ENCODE results near the gene CTNND2.

The CTNND2 gene

GRCh38 chr5:11760934-11761603, 143.2 kb downstream of the CTNND2 start:
- DNase-seq (ENCODE audit: low spot score) = no peak

GRCh38 chr5:11758321-11758720, 145.9 kb downstream of the CTNND2 start:
- DNase-seq (ENCODE audit: low spot score) = no peak

DNA sequence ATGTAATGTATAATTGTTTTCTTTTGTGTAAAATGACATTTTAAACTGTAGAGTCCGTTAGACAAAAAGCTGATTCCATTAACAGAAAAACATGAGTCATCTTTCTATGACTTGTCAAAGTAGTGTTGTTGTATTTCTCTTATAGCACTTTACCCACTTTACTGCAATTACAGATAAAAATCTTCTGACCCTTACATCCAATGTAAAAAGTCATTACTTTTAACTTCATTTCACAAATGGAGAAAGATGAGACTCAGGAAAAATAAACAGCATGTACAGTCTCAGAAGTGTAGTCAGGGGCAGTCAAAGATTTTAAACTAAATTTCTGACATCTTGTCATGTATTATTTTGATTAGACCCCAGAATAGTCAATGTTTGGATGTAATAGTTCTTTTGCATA, 146.6 kb downstream of the CTNND2 start:
- DNase-seq (ENCODE audit: low spot score) = no peak

GRCh38 chr5:11737010-11737409, 167.2 kb downstream of the CTNND2 start:
- no peak for DNase-seq (ENCODE audit: low spot score)

DNA sequence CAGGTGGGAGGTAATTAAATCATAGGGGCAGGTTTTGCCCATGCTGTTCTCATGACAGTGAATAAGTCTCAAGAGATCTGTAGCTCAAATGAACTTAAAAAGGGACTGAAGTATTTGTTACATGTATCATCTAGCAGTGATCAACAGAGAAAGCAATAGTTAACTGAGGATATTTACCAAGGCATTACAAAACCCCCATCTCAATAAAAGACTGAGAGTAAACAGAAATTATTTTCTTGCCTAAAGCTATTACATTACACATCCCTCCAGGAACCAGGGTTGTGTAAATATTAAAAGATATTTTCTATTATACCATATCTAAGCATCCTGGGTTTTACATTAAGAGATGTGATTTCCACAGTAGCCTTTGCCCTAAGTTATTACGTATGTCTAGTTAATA, 169.9 kb downstream of the CTNND2 start:
- DNase-seq (ENCODE audit: low spot score) = no peak

- no peak for DNase-seq (ENCODE audit: low spot score)
Measured at GRCh38 chr5:11733840-11734192, 170.4 kb downstream of the CTNND2 start.

GRCh38 chr5:11733185-11733839, 170.9 kb downstream of the CTNND2 start:
- no peak for DNase-seq (ENCODE audit: low spot score)

DNA sequence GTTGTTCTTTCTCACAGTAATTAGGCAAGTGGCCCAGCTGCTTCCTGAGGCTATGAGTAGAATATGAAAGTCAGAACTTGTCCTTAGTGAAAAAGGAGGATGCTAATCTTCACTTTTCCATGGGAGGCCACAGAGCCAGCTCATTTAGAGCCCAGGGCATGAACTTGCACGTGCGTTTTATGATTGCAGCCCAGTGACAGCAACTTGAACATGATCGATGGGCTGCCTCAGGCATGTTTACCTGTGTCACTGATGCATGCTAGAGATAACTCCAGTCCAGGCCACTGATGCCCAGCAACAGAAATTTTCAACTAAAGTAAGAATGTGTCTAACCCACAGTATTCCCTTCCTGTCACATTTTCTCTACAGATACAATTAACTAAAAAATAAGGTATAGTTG, 179.3 kb downstream of the CTNND2 start:
- no peak for DNase-seq (ENCODE audit: low spot score)

GRCh38 chr5:11719888-11720481, 184.3 kb downstream of the CTNND2 start:
- DNase-seq (ENCODE audit: low spot score) = peak; percentile 34

- no peak for DNase-seq (ENCODE audit: low spot score)
Measured at GRCh38 chr5:11715461-11716196, 188.6 kb downstream of the CTNND2 start.

DNA sequence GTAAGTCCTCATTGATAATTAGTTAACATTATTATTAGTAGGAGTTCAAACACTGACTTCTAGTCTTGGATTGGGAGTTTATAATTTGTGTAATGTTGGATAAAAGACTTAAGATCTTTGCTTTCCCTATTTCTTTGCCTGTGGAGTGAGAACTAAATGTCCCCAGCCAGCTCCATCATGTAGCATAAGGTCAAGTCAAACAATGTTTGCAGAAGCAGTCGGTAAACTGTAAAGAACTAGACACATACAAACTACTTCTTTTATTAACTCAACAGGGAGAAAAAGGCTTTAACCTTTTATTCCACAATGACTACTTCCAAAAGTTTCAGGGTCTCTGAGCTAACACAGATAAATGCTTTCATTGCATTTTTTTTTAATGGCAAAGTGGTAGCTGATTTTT, 192.3 kb downstream of the CTNND2 start:
- no peak for DNase-seq (ENCODE audit: low spot score)

DNA sequence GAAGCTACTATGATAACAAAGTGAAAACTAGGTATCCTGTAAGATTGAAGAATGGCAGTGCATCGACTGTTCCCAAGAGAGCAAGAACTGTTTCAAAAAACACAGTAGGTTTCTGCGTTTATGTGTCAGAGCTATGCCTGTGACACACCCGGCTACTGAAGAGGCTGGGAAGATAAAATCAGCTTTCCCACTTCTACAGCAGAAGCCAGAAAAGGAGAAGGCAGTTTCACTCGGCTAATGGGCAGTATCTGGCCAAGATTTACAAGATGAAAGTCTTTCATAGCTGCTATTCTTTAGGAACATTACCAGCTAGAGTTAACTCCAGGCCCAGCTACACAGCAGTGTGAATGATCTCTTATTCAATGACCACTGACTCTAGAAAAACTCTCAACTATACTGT, 195.2 kb downstream of the CTNND2 start:
- no peak for DNase-seq (ENCODE audit: low spot score)

DNA sequence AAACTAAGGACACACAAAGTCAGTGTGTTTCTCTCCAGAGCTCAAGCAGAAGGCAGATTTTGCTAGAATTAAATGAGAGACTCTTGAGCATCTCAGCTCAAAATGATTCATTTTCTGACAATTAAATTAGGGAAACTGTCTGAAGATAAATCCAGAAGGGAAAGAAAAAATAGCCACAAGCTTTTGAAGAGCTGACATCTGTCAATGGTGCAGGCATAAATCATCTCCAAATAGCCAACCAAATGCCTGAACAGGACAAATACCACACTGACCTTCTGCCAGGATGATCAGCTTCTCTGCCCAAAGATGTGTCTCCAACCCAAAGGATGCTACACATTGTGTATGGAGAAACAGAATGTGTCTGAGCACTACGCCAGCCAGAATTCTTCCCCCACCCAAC, 199.3 kb downstream of the CTNND2 start:
- no peak for DNase-seq (ENCODE audit: low spot score)

GRCh38 chr5:11700391-11700790, 203.9 kb downstream of the CTNND2 start:
- DNase-seq (ENCODE audit: low spot score) = no peak

DNA sequence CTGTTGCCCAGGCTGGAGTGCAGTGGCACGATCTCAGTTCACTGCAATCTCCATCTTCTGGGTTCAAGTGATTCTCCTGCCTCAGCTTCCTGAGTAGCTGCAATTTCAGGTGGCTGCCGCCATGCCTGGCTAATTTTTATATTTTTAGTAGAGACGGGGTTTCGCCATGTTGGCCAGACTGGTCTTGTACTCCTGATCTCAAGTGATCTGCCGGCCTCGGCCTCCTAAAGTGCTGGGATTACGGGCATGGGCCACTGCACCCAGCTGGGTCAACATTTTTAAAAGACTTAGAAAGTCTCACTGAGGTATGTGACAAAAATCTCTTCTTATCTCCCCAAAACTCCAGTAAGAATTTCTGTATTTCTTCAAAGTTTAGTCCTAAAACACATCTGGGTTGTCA, 211.6 kb downstream of the CTNND2 start:
- no peak for DNase-seq (ENCODE audit: low spot score)

GRCh38 chr5:11687498-11687897, 216.7 kb downstream of the CTNND2 start:
- DNase-seq (ENCODE audit: low spot score) = no peak

DNA sequence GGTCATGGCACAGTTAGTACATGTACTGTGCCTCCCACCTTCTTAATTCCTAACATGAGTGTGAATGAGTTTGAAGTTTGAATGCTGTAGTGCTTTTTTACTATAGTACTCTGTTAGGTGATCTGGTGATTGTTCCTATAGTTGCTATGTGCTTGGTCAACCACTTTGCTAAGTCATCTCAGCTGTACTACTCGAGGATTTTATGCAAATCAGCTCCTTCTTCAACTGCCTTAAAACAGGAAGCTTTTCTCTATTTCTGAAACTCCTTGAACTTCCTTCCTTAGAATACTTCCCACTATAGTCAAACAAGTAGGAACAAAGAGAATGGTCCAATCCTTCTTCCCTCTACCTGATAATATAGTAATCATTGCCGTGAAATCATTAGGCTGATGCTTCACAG, 219.6 kb downstream of the CTNND2 start:
- DNase-seq (ENCODE audit: low spot score) = no peak

DNA sequence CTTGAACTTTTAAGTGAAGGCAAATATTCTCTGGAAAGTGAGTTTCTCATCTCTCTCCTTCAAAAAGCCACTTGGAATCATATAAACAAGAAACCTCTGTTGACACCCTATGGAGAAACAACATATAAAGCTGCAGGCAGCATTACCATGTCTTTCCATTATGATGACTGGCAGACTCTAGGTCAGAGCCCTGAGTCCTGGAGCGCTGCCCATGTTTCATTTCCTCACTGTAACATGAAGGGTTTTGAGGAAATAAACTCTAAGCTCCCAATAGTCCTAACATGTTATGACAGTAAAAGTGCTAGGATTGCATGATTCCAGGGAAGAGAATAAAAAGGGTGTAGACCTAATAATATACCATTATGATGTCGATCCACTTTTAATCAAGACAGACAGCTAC, 220.6 kb downstream of the CTNND2 start:
- no peak for DNase-seq (ENCODE audit: low spot score)

GRCh38 chr5:11681796-11682195, 222.4 kb downstream of the CTNND2 start:
- DNase-seq (ENCODE audit: low spot score) = no peak

DNA sequence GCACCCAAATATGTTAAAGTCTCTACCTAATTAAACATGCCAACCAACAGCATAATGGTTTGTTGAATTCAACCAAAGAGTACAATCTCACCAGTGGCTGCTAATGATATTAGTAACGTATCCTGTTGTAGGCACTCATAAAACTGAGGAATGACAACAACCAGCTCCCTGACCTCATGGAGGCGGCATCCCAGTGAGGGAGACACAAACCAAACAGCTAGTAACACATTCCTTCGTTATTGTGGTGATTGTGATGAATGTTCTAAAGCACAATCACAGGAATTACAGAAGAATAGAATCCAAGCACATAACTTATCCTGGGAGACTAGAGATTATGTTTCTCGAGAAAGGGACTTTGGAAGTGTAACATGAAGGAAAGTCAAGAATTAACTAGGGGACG, 224.6 kb downstream of the CTNND2 start:
- DNase-seq (ENCODE audit: low spot score) = no peak

GRCh38 chr5:11675184-11675583, 229.1 kb downstream of the CTNND2 start:
- no peak for DNase-seq (ENCODE audit: low spot score)

DNA sequence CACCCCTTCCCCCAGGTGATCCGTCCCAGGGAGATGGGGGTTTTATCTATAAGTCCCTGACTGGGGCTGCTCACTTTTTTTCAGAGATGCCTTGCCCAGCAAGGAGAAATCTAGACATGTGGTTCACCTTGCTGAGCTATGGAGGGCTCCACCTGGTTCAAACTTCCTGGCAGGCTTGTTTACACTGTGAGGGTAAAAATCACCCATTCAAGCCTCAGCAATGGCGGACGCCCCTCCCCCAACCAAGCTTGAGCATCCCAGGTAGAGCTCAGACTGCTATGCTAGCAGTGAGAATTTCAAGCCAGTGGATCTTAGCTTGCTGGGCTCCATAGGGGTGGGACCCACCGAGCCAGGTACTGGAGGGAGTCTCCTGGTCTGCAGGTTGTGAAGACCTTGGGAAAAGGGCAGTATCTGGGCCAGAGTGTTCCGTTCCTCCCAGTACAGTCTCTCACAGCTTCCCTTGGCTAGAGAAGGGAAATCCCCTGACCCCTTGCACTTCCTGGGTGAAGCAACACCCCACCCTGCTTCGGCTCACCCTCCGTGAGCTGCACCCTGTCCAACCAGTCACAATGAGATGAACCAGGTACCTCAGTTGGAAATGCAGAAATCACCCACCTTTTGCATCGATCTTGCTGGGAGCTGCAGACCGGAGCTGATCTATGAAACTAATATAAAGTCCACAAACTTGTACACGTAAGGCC, 231.7 kb downstream of the CTNND2 start:
- no peak for DNase-seq (ENCODE audit: low spot score)

Data from germinal center (tissue), 1 donor.